Uterus (tissue), 2 donors: ENCODE measurements around the gene JPT2.

Source experiments
- CTCF ChIP-seq, 4 experiments: fragments of 200-600 bp in 2 of 4; fragments of 450-650 bp in 2 of 4; sonication (generic) in 2 of 4; IDR thresholded peaks; one replicate each; pipeline ENCODE4 v1.5.1; 2016 to 2019; ENCODE audit warnings: antibody characterized with exemption in 4 of 4, mild to moderate bottlenecking in 2 of 4, moderate library complexity in 1 of 4
- POLR2A ChIP-seq, 2 donors: fragments of 450-650 bp; IDR thresholded peaks; one replicate each; pipeline ENCODE4 v1.6.1; 2016; ENCODE audit warnings: antibody characterized with exemption in 2 of 2, mild to moderate bottlenecking in 1 of 2, moderate library complexity in 1 of 2

GRCh38 chr16:1677339-1677738 is 740 bp upstream of the JPT2 start:
- TF ChIP-seq CTCF (IDR thresholded peaks at IDR 0.05) (no peak), POLR2A (IDR thresholded peaks at IDR 0.05) (no peak)
